Neural crest cell (in vitro differentiated cells): Measurements from ENCODE around the gene ADGRL4. TPM values are rescaled to one million over a fixed set of nuclear protein-coding genes. Genes with fewer than 3 reads are reported as not detected.
"Not testable (repeated sequence)": the region's sequence is repeated elsewhere in the genome, so short reads cannot be mapped to it uniquely, and the experiment has no call there.

Experiments
- DNase-seq: peaks from one replicate; pipeline ENCODE4 v3.0.0; 2021; ENCODE audit warnings: low read depth, mixed read lengths, low spot score
- H3K27ac Mint-ChIP-seq: one replicate; pipeline ENCODE4 v1.8.0; 2021; ENCODE audit warnings: mild to moderate bottlenecking, mixed read lengths; ENCODE audit not compliant: unreplicated experiment
- H3K27me3 Mint-ChIP-seq: 2 replicates; pipeline ENCODE4 v1.8.0; 2021; ENCODE audit warnings: low read depth, mild to moderate bottlenecking, mixed read lengths
- H3K36me3 Mint-ChIP-seq: 2 replicates; pipeline ENCODE4 v1.8.0; 2021; ENCODE audit warnings: low read depth, mild to moderate bottlenecking, mixed read lengths
- H3K4me1 Mint-ChIP-seq: 2 replicates; pipeline ENCODE4 v1.8.0; 2021; ENCODE audit warnings: mixed read lengths
- H3K4me3 Mint-ChIP-seq: one replicate; pipeline ENCODE4 v1.8.0; 2021; ENCODE audit warnings: mild to moderate bottlenecking, mixed read lengths
- H3K9me3 Mint-ChIP-seq: 2 replicates; pipeline ENCODE4 v1.8.0; 2021; ENCODE audit warnings: mixed read lengths
- total RNA-seq: library from RNA; stranded (reverse); gene quantifications from 2 replicates; pipeline ENCODE4 v1.2.1, GENCODE V29; 2021
- TF ChIP-seq, protein P1 (sequence below): fragments of 200-600 bp; sonication (generic); conservative IDR thresholded peaks from 2 replicates; pipeline ENCODE4 v1.5.0; 2021; ENCODE audit warnings: antibody characterized with exemption, mild to moderate bottlenecking

Gene ADGRL4
- total RNA-seq, 1 donor from 2014 or later: 0.98 TPM

- H3K36me3 Mint-ChIP-seq: no peaks in the 10 kb centered on the region
- TF ChIP-seq, protein P1, sequence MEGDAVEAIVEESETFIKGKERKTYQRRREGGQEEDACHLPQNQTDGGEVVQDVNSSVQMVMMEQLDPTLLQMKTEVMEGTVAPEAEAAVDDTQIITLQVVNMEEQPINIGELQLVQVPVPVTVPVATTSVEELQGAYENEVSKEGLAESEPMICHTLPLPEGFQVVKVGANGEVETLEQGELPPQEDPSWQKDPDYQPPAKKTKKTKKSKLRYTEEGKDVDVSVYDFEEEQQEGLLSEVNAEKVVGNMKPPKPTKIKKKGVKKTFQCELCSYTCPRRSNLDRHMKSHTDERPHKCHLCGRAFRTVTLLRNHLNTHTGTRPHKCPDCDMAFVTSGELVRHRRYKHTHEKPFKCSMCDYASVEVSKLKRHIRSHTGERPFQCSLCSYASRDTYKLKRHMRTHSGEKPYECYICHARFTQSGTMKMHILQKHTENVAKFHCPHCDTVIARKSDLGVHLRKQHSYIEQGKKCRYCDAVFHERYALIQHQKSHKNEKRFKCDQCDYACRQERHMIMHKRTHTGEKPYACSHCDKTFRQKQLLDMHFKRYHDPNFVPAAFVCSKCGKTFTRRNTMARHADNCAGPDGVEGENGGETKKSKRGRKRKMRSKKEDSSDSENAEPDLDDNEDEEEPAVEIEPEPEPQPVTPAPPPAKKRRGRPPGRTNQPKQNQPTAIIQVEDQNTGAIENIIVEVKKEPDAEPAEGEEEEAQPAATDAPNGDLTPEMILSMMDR: no peak
- no peaks in the 10 kb centered on the region for H3K27me3 Mint-ChIP-seq
- H3K4me1 Mint-ChIP-seq: peaks cover 5% of the 10 kb centered on the region
- H3K27ac Mint-ChIP-seq: no peak overlapping the region
- H3K9me3 Mint-ChIP-seq: peaks cover under 1% of the 10 kb centered on the region
- no peak overlapping the region for H3K4me3 Mint-ChIP-seq
- DNase-seq: no peak
Measured at GRCh38 chr1:78980511-78980910, 26.0 kb downstream of the ADGRL4 start.

GRCh38 chr1:78972723-78973122 lies 33.8 kb downstream of the ADGRL4 start:
- no peaks in the 10 kb centered on the region for H3K4me1 Mint-ChIP-seq
- H3K9me3 Mint-ChIP-seq: no peaks in the 10 kb centered on the region
- H3K27me3 Mint-ChIP-seq: no peaks in the 10 kb centered on the region
- TF ChIP-seq, protein P1: no peak
- no peaks in the 10 kb centered on the region for H3K36me3 Mint-ChIP-seq
- H3K4me3 Mint-ChIP-seq: no peak overlapping the region
- H3K27ac Mint-ChIP-seq: no peak overlapping the region
- DNase-seq: no peak

- not testable (repeated sequence) for H3K36me3 Mint-ChIP-seq, H3K4me1 Mint-ChIP-seq, H3K9me3 Mint-ChIP-seq
Measured at GRCh38 chr1:78967091-78967490, 39.4 kb downstream of the ADGRL4 start.

DNA sequence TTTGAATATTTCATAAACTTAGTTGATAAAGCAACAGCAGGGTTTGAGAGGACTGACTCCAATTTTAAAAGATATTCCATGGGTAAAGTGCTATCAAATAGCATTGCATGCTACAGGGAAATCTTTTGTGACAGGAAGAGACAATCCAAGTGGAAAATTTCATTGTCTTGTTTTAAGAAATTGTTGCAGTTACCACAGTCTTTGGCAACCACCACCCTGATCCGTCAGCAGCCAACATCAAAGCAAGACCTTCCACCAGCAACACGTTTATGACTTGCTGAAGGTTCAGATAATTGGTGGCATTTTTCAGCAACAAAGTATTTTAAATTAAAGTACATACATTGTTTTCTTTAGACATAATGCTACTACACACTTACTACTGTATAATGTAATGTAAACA lies 47.8 kb downstream of the ADGRL4 start:
- Mint-ChIP-seq H3K27me3 (no peaks in the 10 kb centered on the region), H3K4me3 (no peak overlapping the region), H3K27ac (no peak overlapping the region), H3K4me1 (no peaks in the 10 kb centered on the region), H3K36me3 (no peaks in the 10 kb centered on the region), H3K9me3 (peaks cover 3% of the 10 kb centered on the region)
- TF ChIP-seq, protein P1: no peak
- DNase-seq: no peak

More at GRCh38 chr1:78967091-78967490, 39.4 kb downstream of the ADGRL4 start:
- H3K4me3 Mint-ChIP-seq, DNase-seq, H3K27me3 Mint-ChIP-seq, H3K27ac Mint-ChIP-seq: not testable (repeated sequence)

- H3K9me3 Mint-ChIP-seq: no peaks in the 10 kb centered on the region
- no peak for DNase-seq
- no peak overlapping the region for H3K4me3 Mint-ChIP-seq
- H3K36me3 Mint-ChIP-seq: no peaks in the 10 kb centered on the region
- H3K27ac Mint-ChIP-seq: no peak overlapping the region
- H3K27me3 Mint-ChIP-seq: no peaks in the 10 kb centered on the region
- TF ChIP-seq, protein P1: no peak
- H3K4me1 Mint-ChIP-seq: peaks cover 17% of the 10 kb centered on the region
Measured at GRCh38 chr1:78950826-78951225, 55.7 kb downstream of the ADGRL4 start.

DNA sequence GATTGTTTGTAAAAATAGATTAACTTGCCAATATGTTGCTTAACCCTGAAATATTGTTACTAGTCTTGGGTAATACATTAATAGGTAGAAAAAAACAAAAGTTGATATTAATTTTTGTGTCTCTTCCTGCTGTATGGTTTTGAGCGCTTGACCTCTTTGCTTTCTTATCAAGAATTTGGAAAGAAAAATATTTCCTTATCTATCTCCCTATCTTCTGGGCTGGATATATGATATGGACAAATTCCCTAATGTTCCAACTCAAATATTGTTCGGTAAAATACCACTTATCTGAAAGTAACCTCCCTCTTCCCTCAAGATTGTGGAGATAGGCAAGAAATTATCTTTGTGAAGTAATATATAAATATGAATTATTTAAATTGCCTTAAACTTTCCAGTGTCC lies 57.3 kb downstream of the ADGRL4 start:
- Mint-ChIP-seq H3K4me1 (peaks cover 17% of the 10 kb centered on the region), H3K4me3 (no peak overlapping the region), H3K9me3 (no peaks in the 10 kb centered on the region), H3K36me3 (no peaks in the 10 kb centered on the region), H3K27me3 (no peaks in the 10 kb centered on the region), H3K27ac (no peak overlapping the region)
- TF ChIP-seq, protein P1: no peak
- DNase-seq: no peak
